Right lobe of liver (tissue), 6 donors: ENCODE data around the gene POLN. TPM values are rescaled to one million over a fixed set of nuclear protein-coding genes. Genes with fewer than 3 reads are reported as not detected.

Experiments used
- ATAC-seq, 4 donors: fragments of 200-7000 bp; cut with Tn5 transposase; one replicate each; pipeline ENCODE4 v1.9.1; 2020; ENCODE audit warnings: mild to moderate bottlenecking in 4 of 4, moderate library complexity in 4 of 4
- DNase-seq, 3 donors: peaks; one replicate each; pipeline ENCODE4 v3.0.0-alpha.2; 2020
- H3K27ac ChIP-seq, 3 donors: fragments of 200-600 bp; one replicate each; pipeline ENCODE4 v1.8.0; 2022
- H3K27me3 ChIP-seq, 2 donors: fragments of 200-600 bp; one replicate each; pipeline ENCODE4 v1.8.0; 2022
- H3K36me3 ChIP-seq, 4 donors: fragments of 200-600 bp; sonication (generic) in 1 of 4; one replicate each; pipeline versions ENCODE4 v1.5.1 to v1.8.0; 2017 to 2022; ENCODE audit warnings: control low read depth in 1 of 4
- H3K4me1 ChIP-seq, 4 donors: fragments of 200-600 bp; sonication (generic) in 1 of 4; one replicate each; pipeline versions ENCODE4 v1.5.1 to v1.8.0; 2017 to 2022; ENCODE audit warnings: control low read depth in 1 of 4
- H3K4me3 ChIP-seq, 3 donors: fragments of 200-600 bp; one replicate each; pipeline ENCODE4 v1.8.0; 2022
- H3K9me3 ChIP-seq, 4 donors: fragments of 200-600 bp; sonication (generic) in 1 of 4; one replicate each; pipeline versions ENCODE4 v1.5.1 to v1.8.0; 2017 to 2022; ENCODE audit warnings: control low read depth in 1 of 4
- POLR2A ChIP-seq: fragments of 450-650 bp; IDR thresholded peaks from one replicate; pipeline ENCODE4 v1.6.1; 2017; ENCODE audit warnings: antibody characterized with exemption, mild to moderate bottlenecking
- WGBS: methylation state at CpG from one replicate; pipeline ENCODE4 v1.1.6; 2018; ENCODE audit warnings: low coverage, low lambda C conversion rate; ENCODE audit not compliant: insufficient coverage; ENCODE audit errors: missing lambda C conversion rate; 5-methylcytosine and 5-hydroxymethylcytosine counted together
- intact Hi-C, 2 donors: fragments of 100-400 bp; cut with DNase I; formaldehyde crosslinking; loops; one replicate each; pipeline versions ENCODE4 v1.11.2 to v1.14.1; 2022
- total RNA-seq, 6 experiments: library from RNA; depleted of rRNA in 2 of 6; stranded (reverse); fragments of >200 nt in 2 of 6; fragmentation: NEBNext Ultra II Directional in 3 of 6; extraction: Animal tissue kit (Norgen Biotek cat#: 25700) in 3 of 6; gene quantifications; one replicate each; pipeline versions ENCODE4 v1.1.0 to v1.2.4, GENCODE V29; 2016 to 2023
- TF ChIP-seq, protein P1 (sequence below), 4 donors: fragments of 200-600 bp in 3 of 4; fragments of 450-650 bp in 1 of 4; IDR thresholded peaks; one replicate each; pipeline versions ENCODE4 v1.5.1 to v1.8.0; 2016 to 2022; ENCODE audit warnings: antibody characterized with exemption in 4 of 4, mild to moderate bottlenecking in 2 of 4
- donor health status: DM: no; HTN: yes; CAD: no.
- donor health status: DM: no; HTN: no; CAD: no.
- donor health status: DM: no; HTN: no; CAD: no.
- donor health status: DM: no; HTN: yes; CAD: no.
- donor health status: DM: no; HTN: yes; CAD: no.

POLN gene
- total RNA-seq, 6 experiments from 2014 or later: 0.87 to 2.5 (median 1.4) TPM

DNA sequence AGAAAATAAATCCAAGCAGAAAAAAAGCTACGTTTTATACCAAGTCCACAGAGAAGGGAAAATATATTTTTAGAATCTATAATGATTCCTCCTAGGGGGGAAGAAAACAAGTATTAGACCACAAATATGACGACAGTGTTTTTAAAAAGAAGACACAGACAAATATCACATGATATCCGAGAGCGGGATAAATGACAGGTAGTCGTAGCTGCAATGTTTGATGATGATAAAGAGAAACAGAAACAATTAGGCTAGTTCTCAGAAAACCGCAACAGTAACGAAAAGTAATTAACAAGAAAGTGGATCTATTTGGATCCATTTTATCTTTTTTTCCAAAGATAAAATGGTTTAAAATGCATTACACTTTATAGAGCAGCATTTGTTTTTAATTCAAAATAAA lies 918 bp downstream of the POLN start:
- intact Hi-C loops: no loop called here
- 1% methylated on average over 7 of the region's 7 CpGs for WGBS

DNA sequence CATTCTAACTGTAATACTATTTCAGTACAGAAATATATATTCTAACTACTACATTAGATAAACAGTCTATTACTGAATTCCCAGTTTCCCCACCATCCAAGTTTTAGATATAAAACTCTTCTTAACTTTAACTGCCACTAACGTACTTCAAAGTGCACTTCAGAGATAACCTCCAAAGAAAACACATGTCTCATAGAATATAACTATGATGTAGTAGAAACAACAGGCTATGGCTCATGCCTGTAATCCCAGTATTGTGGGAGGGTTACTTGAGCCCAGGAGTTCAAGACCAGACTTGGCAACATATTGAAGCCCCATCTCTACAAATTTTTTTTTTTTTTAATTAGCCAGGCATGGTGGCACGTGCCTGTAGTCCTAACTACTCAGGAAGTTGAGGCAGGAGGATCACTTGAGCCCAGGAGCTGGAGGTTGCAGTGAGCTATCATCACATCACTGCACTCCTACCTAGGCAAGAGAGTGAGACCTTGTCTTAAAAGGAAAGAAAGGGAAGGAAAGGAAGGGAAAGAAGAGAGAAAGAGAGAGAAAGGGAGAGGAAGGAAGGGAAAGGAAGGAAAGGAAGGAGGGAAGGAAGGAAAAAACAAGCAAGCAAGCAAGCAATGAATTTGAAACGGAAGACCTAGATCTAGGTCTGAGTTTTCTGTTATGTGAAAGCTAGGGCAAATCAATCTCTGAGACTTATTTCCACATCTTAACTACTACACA lies 4.8 kb downstream of the POLN start:
- WGBS: 64% methylated on average over 3 of the region's 3 CpGs
- H3K9me3 ChIP-seq: no peaks in the 10 kb centered on the region
- TF ChIP-seq POLR2A: no peak
- TF ChIP-seq, protein P1, sequence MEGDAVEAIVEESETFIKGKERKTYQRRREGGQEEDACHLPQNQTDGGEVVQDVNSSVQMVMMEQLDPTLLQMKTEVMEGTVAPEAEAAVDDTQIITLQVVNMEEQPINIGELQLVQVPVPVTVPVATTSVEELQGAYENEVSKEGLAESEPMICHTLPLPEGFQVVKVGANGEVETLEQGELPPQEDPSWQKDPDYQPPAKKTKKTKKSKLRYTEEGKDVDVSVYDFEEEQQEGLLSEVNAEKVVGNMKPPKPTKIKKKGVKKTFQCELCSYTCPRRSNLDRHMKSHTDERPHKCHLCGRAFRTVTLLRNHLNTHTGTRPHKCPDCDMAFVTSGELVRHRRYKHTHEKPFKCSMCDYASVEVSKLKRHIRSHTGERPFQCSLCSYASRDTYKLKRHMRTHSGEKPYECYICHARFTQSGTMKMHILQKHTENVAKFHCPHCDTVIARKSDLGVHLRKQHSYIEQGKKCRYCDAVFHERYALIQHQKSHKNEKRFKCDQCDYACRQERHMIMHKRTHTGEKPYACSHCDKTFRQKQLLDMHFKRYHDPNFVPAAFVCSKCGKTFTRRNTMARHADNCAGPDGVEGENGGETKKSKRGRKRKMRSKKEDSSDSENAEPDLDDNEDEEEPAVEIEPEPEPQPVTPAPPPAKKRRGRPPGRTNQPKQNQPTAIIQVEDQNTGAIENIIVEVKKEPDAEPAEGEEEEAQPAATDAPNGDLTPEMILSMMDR (IDR thresholded peaks at IDR 0.05): no peak
- ATAC-seq (no peak), DNase-seq (no peak)
- H3K4me3 ChIP-seq: no peak overlapping the region
- no peaks in the 10 kb centered on the region for H3K27me3 ChIP-seq
- no peak overlapping the region for H3K27ac ChIP-seq
- H3K4me1 ChIP-seq: peaks cover 0 to 27% (median 2%) of the 10 kb centered on the region in 4 donors
- H3K36me3 ChIP-seq: peaks cover 0 to 12% (median 2%) of the 10 kb centered on the region in 4 donors
- intact Hi-C loops: no loop called here

More for the DNA sequence above, 918 bp downstream of the POLN start:
- peaks cover 0 to 30% (median 2%) of the 10 kb centered on the region in 4 donors for H3K4me1 ChIP-seq
- H3K4me3 ChIP-seq: peak overlapping the region; percentile 75 to 99 (median 95)
- H3K36me3 ChIP-seq: peaks cover 0 to 2% (median 0%) of the 10 kb centered on the region in 4 donors
- H3K27me3 ChIP-seq: no peaks in the 10 kb centered on the region
- DNase-seq (no peak), ATAC-seq (no peak)
- no peak for TF ChIP-seq POLR2A
- TF ChIP-seq, protein P1 (IDR thresholded peaks at IDR 0.05): no peak
- peak overlapping the region in 2 of 3 donors; percentile 22 to 68 for H3K27ac ChIP-seq
- H3K9me3 ChIP-seq: no peaks in the 10 kb centered on the region

DNA sequence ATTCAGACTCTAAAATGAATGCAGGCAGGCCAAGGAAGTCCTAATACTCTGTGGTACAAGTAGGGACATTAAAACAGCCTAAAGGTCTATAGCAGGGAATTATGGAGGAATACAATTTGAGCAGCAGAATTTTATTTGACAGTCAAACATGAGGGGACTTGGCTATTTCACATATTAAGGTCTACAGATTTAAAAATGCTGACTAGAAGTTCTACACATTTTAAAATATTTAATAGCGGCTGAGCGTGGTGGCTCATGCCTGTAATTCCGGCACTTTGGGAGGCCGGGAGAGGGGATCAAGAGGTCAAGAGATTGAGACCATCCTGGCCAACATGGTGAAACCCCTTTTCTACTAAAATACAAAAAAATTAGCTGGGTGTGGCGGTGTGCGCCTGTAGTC lies 10.8 kb downstream of the POLN start:
- no peak for DNase-seq
- no peak overlapping the region for H3K27ac ChIP-seq
- no peak overlapping the region for H3K4me3 ChIP-seq
- WGBS: 100% methylated on average over 6 of the region's 6 CpGs
- H3K9me3 ChIP-seq: no peaks in the 10 kb centered on the region
- ATAC-seq: no peak
- no peaks in the 10 kb centered on the region for H3K27me3 ChIP-seq
- H3K36me3 ChIP-seq: peaks cover 0 to 14% (median 2%) of the 10 kb centered on the region in 4 donors
- no peaks in the 10 kb centered on the region for H3K4me1 ChIP-seq
- no peak for TF ChIP-seq POLR2A
- TF ChIP-seq, protein P1 (IDR thresholded peaks at IDR 0.05): no peak
- intact Hi-C loops: no loop called here

DNA sequence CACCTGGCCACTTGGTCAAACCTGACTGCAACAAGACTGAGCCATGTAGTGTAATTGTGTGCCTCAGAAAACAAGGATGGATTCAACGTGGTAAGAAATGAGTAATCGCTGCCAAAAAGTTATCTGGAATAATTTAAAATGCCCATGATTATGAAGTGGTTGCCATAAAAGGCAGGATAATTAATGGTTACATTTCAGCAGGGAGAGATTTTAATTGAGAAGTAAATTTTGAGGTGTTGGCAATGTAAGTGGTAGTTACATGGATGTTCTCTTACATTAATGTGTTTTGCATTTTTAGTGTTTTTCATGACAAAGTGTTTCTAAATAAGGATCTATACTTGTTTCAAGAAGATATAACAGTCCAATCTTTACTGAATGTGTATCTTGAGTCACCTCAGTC lies 15.7 kb downstream of the POLN start:
- intact Hi-C loops: no loop called here
- no peak overlapping the region for H3K27ac ChIP-seq

More for the DNA sequence above, 15.7 kb downstream of the POLN start:
- TF ChIP-seq POLR2A: no peak
- TF ChIP-seq, protein P1 (IDR thresholded peaks at IDR 0.05): no peak
- H3K9me3 ChIP-seq: no peaks in the 10 kb centered on the region
- no peak overlapping the region for H3K4me3 ChIP-seq
- ATAC-seq: no peak
- DNase-seq: no peak
- no peaks in the 10 kb centered on the region for H3K27me3 ChIP-seq
- H3K4me1 ChIP-seq: no peaks in the 10 kb centered on the region
- WGBS: 85% methylated on average over 2 of the region's 2 CpGs
- peaks cover 0 to 3% (median 0%) of the 10 kb centered on the region in 4 donors for H3K36me3 ChIP-seq
